A549 (cell line): ENCODE data around the gene AFF3. TPM values are rescaled to one million over a fixed set of nuclear protein-coding genes. Genes with fewer than 3 reads are reported as not detected.

Experiments used
- ATAC-seq, 2 experiments: fragments of 200-7000 bp in 1 of 2; fragments of >200 bp in 1 of 2; cut with Nextera tagmentation in 1 of 2; cut with Tn5 transposase in 1 of 2; 3 replicates each; pipeline versions ENCODE4 v1.8.0 to v1.9.1; 2018 to 2020; ENCODE audit warnings: mild to moderate bottlenecking in 1 of 2, moderate library complexity in 1 of 2
- CTCF ChIA-PET: fragments of 300-600 bp; sonication (Branson Sonifier 250); formaldehyde crosslinking; extraction: SDS; loops from one replicate; lab custom pipeline; 2021; ENCODE audit warnings: antibody characterized with exemption, inconsistent platforms; lab: Yijun Ruan, JAX
- POLR2A ChIA-PET: fragments of 350-600 bp; formaldehyde crosslinking; extraction: SDS; loops from one replicate; lab custom pipeline; 2021; ENCODE audit warnings: antibody characterized with exemption, inconsistent platforms; lab: Yijun Ruan, JAX
- DNase-seq, 2 experiments: peaks; one replicate each; pipeline versions ENCODE4 v3.0.0 to v3.0.0-alpha.2; 2011 to 2016; ENCODE audit warnings: low read depth in 1 of 2, low spot score in 1 of 2
- FAIRE-seq: peaks from 2 replicates; lab custom pipeline; 2011; peaks lifted over from hg19 to GRCh38; lab: Jason Lieb, UNC
- H3K27ac ChIP-seq, 2 experiments: fragments of >200 bp; sonication (Bioruptor Twin); formaldehyde crosslinking; 3 replicates each; pipeline ENCODE4 v1.5.1; 2016 to 2017
- H3K4me1 ChIP-seq: fragments of >200 bp; sonication (Bioruptor Twin); formaldehyde crosslinking; 3 replicates; pipeline ENCODE4 v1.6.1; 2016
- H3K4me2 ChIP-seq: fragments of >200 bp; sonication (Bioruptor Twin); formaldehyde crosslinking; 3 replicates; pipeline ENCODE4 v1.6.1; 2016
- H3K4me3 ChIP-seq: fragments of >200 bp; sonication (Bioruptor Twin); formaldehyde crosslinking; 3 replicates; pipeline ENCODE4 v1.5.1; 2016
- H3K9me3 ChIP-seq: fragments of >200 bp; sonication (Bioruptor Twin); formaldehyde crosslinking; 3 replicates; pipeline ENCODE4 v1.6.1; 2016
- ATOH8 ChIP-seq: fragments of 250-450 bp; sonication (Bioruptor Pico); IDR thresholded peaks from 2 replicates; pipeline ENCODE4 v1.5.0; 2020; ENCODE audit warnings: low read depth, mild to moderate bottlenecking, moderate library complexity
- BHLHE40 ChIP-seq: IDR thresholded peaks from 2 replicates; pipeline ENCODE4 v1.6.1; 2012; ENCODE audit warnings: low read depth, low read length, inconsistent platforms
- CBX2 ChIP-seq: fragments of 200-600 bp; sonication (generic); IDR thresholded peaks from 2 replicates; pipeline ENCODE4 v1.6.1; 2016; ENCODE audit warnings: low read depth, mild to moderate bottlenecking, borderline replicate concordance
- CHD4 ChIP-seq: fragments of 200-600 bp; sonication (generic); IDR thresholded peaks from 2 replicates; pipeline ENCODE4 v1.6.1; 2016; ENCODE audit warnings: antibody characterized with exemption, mild to moderate bottlenecking, borderline replicate concordance
- EHF ChIP-seq: fragments of 250-450 bp; sonication (Bioruptor Pico); IDR thresholded peaks from 2 replicates; pipeline ENCODE4 v1.5.0; 2020; ENCODE audit warnings: mild to moderate bottlenecking
- EP300 ChIP-seq, 2 experiments: fragments of >200 bp; sonication (Bioruptor Twin); formaldehyde crosslinking; IDR thresholded peaks; 2 replicates in 1 of 2; 3 replicates in 1 of 2; pipeline ENCODE4 v1.6.1; 2016 to 2017
- FOSL2 ChIP-seq, 2 experiments: fragments of 450-650 bp in 1 of 2; fragments of >200 bp in 1 of 2; sonication (Bioruptor Twin) in 1 of 2; formaldehyde crosslinking; IDR thresholded peaks; 2 replicates each; pipeline versions ENCODE4 v1.5.0 to v1.6.1; 2016 to 2020; ENCODE audit warnings: mild to moderate bottlenecking in 1 of 2, moderate library complexity in 1 of 2
- GATA3 ChIP-seq: IDR thresholded peaks from 2 replicates; pipeline ENCODE4 v1.6.1; 2012; ENCODE audit warnings: borderline replicate concordance
- HOXA7 ChIP-seq: fragments of 250-450 bp; sonication (Bioruptor Pico); IDR thresholded peaks from 2 replicates; pipeline ENCODE4 v1.5.0; 2020; ENCODE audit warnings: mild to moderate bottlenecking, moderate library complexity
- HOXB13 ChIP-seq: fragments of 250-450 bp; sonication (Bioruptor Pico); IDR thresholded peaks from 2 replicates; pipeline ENCODE4 v1.5.0; 2020; ENCODE audit warnings: low read depth, mild to moderate bottlenecking, moderate library complexity
- JUN ChIP-seq, 2 experiments: fragments of >200 bp; sonication (Bioruptor Twin); formaldehyde crosslinking; IDR thresholded peaks; 2 replicates in 1 of 2; 3 replicates in 1 of 2; pipeline ENCODE4 v1.6.1; 2016 to 2017
- KDM1A ChIP-seq: fragments of 200-600 bp; sonication (generic); IDR thresholded peaks from 2 replicates; pipeline ENCODE4 v1.6.1; 2016; ENCODE audit warnings: low read depth, mild to moderate bottlenecking
- KDM5A ChIP-seq: fragments of 200-600 bp; sonication (generic); IDR thresholded peaks from 2 replicates; pipeline ENCODE4 v1.6.1; 2016; ENCODE audit warnings: antibody characterized with exemption, mild to moderate bottlenecking
- MAFK ChIP-seq: fragments of 450-650 bp; IDR thresholded peaks from 2 replicates; pipeline ENCODE4 v1.6.1; 2014; ENCODE audit not compliant: partially characterized antibody
- PHF8 ChIP-seq: fragments of 200-600 bp; sonication (generic); IDR thresholded peaks from 2 replicates; pipeline ENCODE4 v1.6.1; 2016; ENCODE audit warnings: low read depth, mild to moderate bottlenecking, antibody characterized with exemption, moderate library complexity, borderline replicate concordance
- POLR2A ChIP-seq: IDR thresholded peaks from 2 replicates; pipeline ENCODE4 v1.6.1; 2012; ENCODE audit warnings: mild to moderate bottlenecking, low read length
- POLR2AphosphoS2 ChIP-seq: conservative IDR thresholded peaks from 2 replicates; pipeline ENCODE4 v1.6.1; 2012; ENCODE audit warnings: low read length, improper control_type of control experiment, inconsistent platforms
- RAD21 ChIP-seq, 2 experiments: fragments of >200 bp in 1 of 2; sonication (Bioruptor Twin) in 1 of 2; formaldehyde crosslinking in 1 of 2; IDR thresholded peaks in 1 of 2; conservative IDR thresholded peaks in 1 of 2; 2 replicates in 1 of 2; 3 replicates in 1 of 2; pipeline ENCODE4 v1.6.1; 2012 to 2018; ENCODE audit warnings: inconsistent platforms in 1 of 2
- RCOR1 ChIP-seq: fragments of 150-350 bp; IDR thresholded peaks from 2 replicates; pipeline ENCODE4 v1.6.1; 2014; ENCODE audit warnings: antibody characterized with exemption, low read length, low read depth
- SMC3 ChIP-seq: fragments of >200 bp; sonication (Bioruptor Twin); formaldehyde crosslinking; IDR thresholded peaks from 3 replicates; pipeline ENCODE4 v1.6.1; 2018; ENCODE audit warnings: inconsistent platforms
- TFCP2L1 ChIP-seq: fragments of 250-450 bp; sonication (Bioruptor Pico); IDR thresholded peaks from 2 replicates; pipeline ENCODE4 v1.5.0; 2021; ENCODE audit warnings: mild to moderate bottlenecking
- TP53 ChIP-seq: fragments of 250-450 bp; sonication (Bioruptor Pico); IDR thresholded peaks from 2 replicates; pipeline ENCODE4 v1.5.0; 2021; ENCODE audit warnings: mild to moderate bottlenecking, moderate library complexity
- ZSCAN20 ChIP-seq: fragments of 250-450 bp; sonication (Bioruptor Pico); IDR thresholded peaks from 2 replicates; pipeline ENCODE4 v1.8.0; 2022; ENCODE audit warnings: mild to moderate bottlenecking, moderate library complexity
- WGBS: methylation state at CpG from one replicate; pipeline ENCODE4 v1.1.6; 2017; ENCODE audit errors: missing lambda C conversion rate; 5-methylcytosine and 5-hydroxymethylcytosine counted together
- polyA plus RNA-seq, 4 experiments: library from polyadenylated mRNA; depleted of rRNA in 3 of 4; stranded (reverse); fragments of >200 nt; fragmentation: RNase III in 1 of 4; extraction: RNeasy Plus Mini Kit Qiagen cat#74134 plus additional on column Dnase treatment in 1 of 4; gene quantifications; 2 replicates in 3 of 4; 3 replicates in 1 of 4; pipeline ENCODE4 v1.2.3, GENCODE V29; 2011 to 2017

Gene AFF3
- polyA plus RNA-seq, 2 of the 4 experiments (the other 2 are of a cell fraction): not detected

- TF ChIP-seq HOXB13 (CRISPR knock-in tag) (no peak), CHD4 (no peak)
- Histone ChIP-seq H3K4me1 (no peaks in the 10 kb centered on the region), H3K4me3 (no peak overlapping the region), H3K9me3 (no peaks in the 10 kb centered on the region), H3K27ac (no peak overlapping the region), H3K4me2 (no peak overlapping the region)
- ChIA-PET POLR2A (no interaction called here), CTCF (no interaction called here)
- FAIRE-seq (no peak), DNase-seq (no peak), ATAC-seq (no peak)
- WGBS: 5% methylated on average over 3 of the region's 3 CpGs
These were observed 621.6 kb downstream of the AFF3 start for GRCh38 chr2:99520813-99521212.

- ATAC-seq (no peak), FAIRE-seq (no peak), DNase-seq (no peak)
- no peak overlapping the region for H3K4me3 ChIP-seq
- WGBS: 75% methylated on average over 4 of the region's 4 CpGs
- TF ChIP-seq PHF8 (no peak), KDM5A (no peak), KDM1A (no peak), TP53 (CRISPR knock-in tag) (no peak), BHLHE40 (no peak), HOXB13 (CRISPR knock-in tag) (no peak), GATA3 (no peak), EP300 (IDR thresholded peaks at IDR 0.05) (no peak), POLR2A (no peak), HOXA7 (no peak), POLR2AphosphoS2 (no peak), FOSL2 (IDR thresholded peaks at IDR 0.05) (no peak), FOSL2 (CRISPR knock-in tag; IDR thresholded peaks at IDR 0.05) (no peak), ATOH8 (CRISPR knock-in tag) (no peak), SMC3 (no peak), JUN (IDR thresholded peaks at IDR 0.05) (no peak)
- H3K9me3 ChIP-seq: no peaks in the 10 kb centered on the region
- H3K4me2 ChIP-seq: no peak overlapping the region
- CTCF ChIA-PET: no interaction called here
- H3K27ac ChIP-seq: no peak overlapping the region
- POLR2A ChIA-PET: no interaction called here
- H3K4me1 ChIP-seq: no peaks in the 10 kb centered on the region
These were observed 622.2 kb downstream of the AFF3 start for GRCh38 chr2:99520195-99520594.

GRCh38 chr2:99514357-99514756 is 628.0 kb downstream of the AFF3 start:
- no peak for DNase-seq
- FAIRE-seq: no peak
- Histone ChIP-seq H3K4me1 (no peaks in the 10 kb centered on the region), H3K4me3 (no peak overlapping the region), H3K9me3 (no peaks in the 10 kb centered on the region), H3K4me2 (no peak overlapping the region), H3K27ac (no peak overlapping the region)
- POLR2A ChIA-PET: no interaction called here
- WGBS: 48% methylated on average over 4 of the region's 4 CpGs
- CTCF ChIA-PET: no interaction called here
- no peak for TF ChIP-seq ZSCAN20 (CRISPR knock-in tag)
- TF ChIP-seq TFCP2L1 (CRISPR knock-in tag): no peak
- TF ChIP-seq RCOR1: no peak
- no peak for TF ChIP-seq POLR2AphosphoS2
- no peak for TF ChIP-seq EHF (CRISPR knock-in tag)
- no peak for TF ChIP-seq RAD21 (conservative IDR thresholded peaks at IDR 0.05 in 1 of 2, IDR thresholded peaks at IDR 0.05 in 1 of 2)
- no peak for TF ChIP-seq MAFK
- TF ChIP-seq CBX2: no peak
- TF ChIP-seq, all 56 proteins: peak for 0
- ATAC-seq: no peak
